Calu3 (cell line): ENCODE results near the gene LYZL1. TPM values are rescaled to one million over a fixed set of nuclear protein-coding genes. Genes with fewer than 3 reads are reported as not detected.

ENCODE experiments used
- BruUV-seq: library from RNA; stranded (reverse); fragments of 400-500 nt; replicated peaks from 2 replicates; lab custom pipeline; 2021; lab: Mats Ljungman, UMichigan
- CTCF ChIA-PET: fragments of 300-600 bp; sonication (Branson Sonifier 250); formaldehyde crosslinking; loops from one replicate; lab custom pipeline; 2022; ENCODE audit warnings: antibody characterized with exemption; lab: Charles Lee
- DNase-seq: peaks from one replicate; pipeline ENCODE4 v3.0.0; 2022
- H3K27ac Mint-ChIP-seq: one replicate; pipeline ENCODE4 v1.8.0; 2022; ENCODE audit warnings: mixed read lengths; ENCODE audit not compliant: unreplicated experiment
- H3K27me3 Mint-ChIP-seq: one replicate; pipeline ENCODE4 v1.8.0; 2022; ENCODE audit warnings: mixed read lengths; ENCODE audit not compliant: unreplicated experiment
- H3K36me3 Mint-ChIP-seq: one replicate; pipeline ENCODE4 v1.8.0; 2022; ENCODE audit warnings: mild to moderate bottlenecking, moderate library complexity, mixed read lengths; ENCODE audit not compliant: insufficient read depth, unreplicated experiment
- H3K4me1 Mint-ChIP-seq: one replicate; pipeline ENCODE4 v1.8.0; 2022; ENCODE audit warnings: mild to moderate bottlenecking, low read depth, mixed read lengths; ENCODE audit not compliant: unreplicated experiment
- H3K4me3 Mint-ChIP-seq: one replicate; pipeline ENCODE4 v1.8.0; 2022; ENCODE audit warnings: mild to moderate bottlenecking, low read depth, moderate library complexity, mixed read lengths; ENCODE audit not compliant: unreplicated experiment
- H3K9me3 Mint-ChIP-seq: one replicate; pipeline ENCODE4 v1.8.0; 2022; ENCODE audit warnings: low read depth, mixed read lengths; ENCODE audit not compliant: unreplicated experiment
- CTCF ChIP-seq: fragments of 200-600 bp; IDR thresholded peaks from one replicate; pipeline ENCODE4 v1.8.0; 2022; ENCODE audit warnings: antibody characterized with exemption; ENCODE audit not compliant: unreplicated experiment
- intact Hi-C: fragments of 100-400 bp; cut with micrococcal nuclease; formaldehyde crosslinking; loops from one replicate; pipeline ENCODE4 v1.10.0; 2022; ENCODE audit not compliant: unreplicated experiment
- total RNA-seq: library from RNA; stranded (reverse); gene quantifications from 2 replicates; pipeline ENCODE4 v1.2.3, GENCODE V29; 2022

Gene LYZL1
- total RNA-seq, 1 experiment from 2014 or later: not detected

GRCh38 chr10:29313071-29313470 lies 24.2 kb downstream of the LYZL1 start:
- Mint-ChIP-seq H3K27me3 (no peaks in the 10 kb centered on the region), H3K4me1 (peaks cover 30% of the 10 kb centered on the region), H3K9me3 (no peaks in the 10 kb centered on the region), H3K27ac (no peak overlapping the region), H3K36me3 (peaks cover 1% of the 10 kb centered on the region), H3K4me3 (no peak overlapping the region)
- intact Hi-C loops: no loop called here
- CTCF ChIA-PET: no interaction called here
- no TSS peak for BruUV-seq
- TF ChIP-seq CTCF: no peak
- DNase-seq: no peak

GRCh38 chr10:29314726-29315125 lies 25.9 kb downstream of the LYZL1 start:
- BruUV-seq: no TSS peak
- no peak for TF ChIP-seq CTCF
- DNase-seq: no peak
- no peaks in the 10 kb centered on the region for H3K9me3 Mint-ChIP-seq
- H3K27me3 Mint-ChIP-seq: no peaks in the 10 kb centered on the region
- CTCF ChIA-PET: no interaction called here
- no peak overlapping the region for H3K27ac Mint-ChIP-seq
- H3K36me3 Mint-ChIP-seq: peaks cover 6% of the 10 kb centered on the region
- H3K4me3 Mint-ChIP-seq: no peak overlapping the region
- H3K4me1 Mint-ChIP-seq: peaks cover 44% of the 10 kb centered on the region
- intact Hi-C loops: no loop called here

- Mint-ChIP-seq H3K27me3 (no peaks in the 10 kb centered on the region), H3K4me3 (no peak overlapping the region), H3K27ac (peak overlapping the region; percentile 27), H3K36me3 (peaks cover 6% of the 10 kb centered on the region), H3K4me1 (peaks cover 38% of the 10 kb centered on the region), H3K9me3 (no peaks in the 10 kb centered on the region)
- CTCF ChIA-PET: no interaction called here
- no peak for TF ChIP-seq CTCF
- intact Hi-C loops: no loop called here
- BruUV-seq: no TSS peak
- no peak for DNase-seq
Observed at GRCh38 chr10:29315814-29316213, 26.9 kb downstream of the LYZL1 start.

- no TSS peak for BruUV-seq
- DNase-seq: no peak
- intact Hi-C loops: no loop called here
- Mint-ChIP-seq H3K9me3 (no peaks in the 10 kb centered on the region), H3K27ac (peak overlapping the region; percentile 27), H3K27me3 (no peaks in the 10 kb centered on the region), H3K36me3 (peaks cover 6% of the 10 kb centered on the region), H3K4me3 (no peak overlapping the region), H3K4me1 (peaks cover 38% of the 10 kb centered on the region)
- no peak for TF ChIP-seq CTCF
- CTCF ChIA-PET: interaction anchor here (0.6 kb wide), 1 partner anchor 317 kb away, joined by 3 read pairs; no protein-coding TSS in a partner anchor
Observed at GRCh38 chr10:29316308-29317026, 27.6 kb downstream of the LYZL1 start.
